ENCODE data around the gene BRINP2.

Gene BRINP2

DNA sequence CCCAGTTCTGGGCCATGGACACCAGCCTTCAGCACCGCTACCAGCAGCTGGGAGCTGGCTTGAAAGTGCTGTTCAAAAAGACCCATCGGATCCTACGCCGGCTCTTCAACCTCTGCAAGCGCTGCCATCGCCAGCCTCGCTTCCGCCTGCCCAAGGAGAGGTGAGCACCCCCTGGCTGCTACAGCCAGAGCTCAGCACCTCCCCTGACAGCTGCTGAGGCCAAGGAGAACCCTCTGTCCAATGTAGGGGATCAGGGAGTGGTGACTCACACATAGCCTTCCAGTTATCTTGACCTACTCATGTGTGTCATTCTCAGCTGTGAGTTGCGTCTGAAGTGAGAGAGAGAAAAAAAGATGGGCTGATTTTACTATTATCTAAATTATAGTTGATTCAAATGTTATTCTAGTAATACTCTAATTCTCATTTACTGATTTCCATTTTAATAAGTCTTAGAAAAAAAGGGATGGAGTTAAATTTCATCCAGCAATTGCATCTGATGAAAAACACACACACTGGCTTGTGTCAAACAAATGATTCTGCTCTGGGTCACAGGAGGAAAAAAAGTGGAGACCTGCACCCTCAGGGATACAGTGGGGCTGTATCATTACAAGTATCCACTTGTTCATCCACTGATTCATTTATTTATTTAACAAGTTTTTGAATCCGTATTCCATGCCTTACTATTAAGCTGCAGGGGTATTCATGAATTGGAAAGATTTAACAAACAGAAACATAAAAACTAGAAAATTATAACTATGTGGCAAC lies 108.0 kb downstream of the BRINP2 start:
- DNase-seq: peak in 1 of 2 experiments; percentile 25

DNA sequence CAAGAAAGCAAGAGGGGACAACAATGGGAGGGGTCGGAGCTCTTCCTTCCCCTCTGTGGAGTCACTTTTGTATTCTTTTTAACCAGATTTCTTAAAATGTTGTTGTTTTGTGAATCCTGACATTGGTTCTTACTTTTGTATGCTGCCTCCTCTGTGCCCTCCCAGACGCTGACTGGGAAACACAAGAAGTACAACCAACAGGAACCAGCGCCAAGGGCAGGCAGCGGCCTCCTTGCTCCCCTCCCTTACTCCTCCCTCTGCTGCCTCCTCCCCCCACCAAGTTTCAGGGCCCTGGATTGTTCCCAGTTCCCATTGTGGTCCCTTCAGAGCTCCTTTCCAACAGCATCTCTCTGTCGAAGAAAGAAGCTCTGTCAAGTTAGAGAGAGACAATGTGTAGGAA lies 111.1 kb downstream of the BRINP2 start:
- no peak for DNase-seq

DNA sequence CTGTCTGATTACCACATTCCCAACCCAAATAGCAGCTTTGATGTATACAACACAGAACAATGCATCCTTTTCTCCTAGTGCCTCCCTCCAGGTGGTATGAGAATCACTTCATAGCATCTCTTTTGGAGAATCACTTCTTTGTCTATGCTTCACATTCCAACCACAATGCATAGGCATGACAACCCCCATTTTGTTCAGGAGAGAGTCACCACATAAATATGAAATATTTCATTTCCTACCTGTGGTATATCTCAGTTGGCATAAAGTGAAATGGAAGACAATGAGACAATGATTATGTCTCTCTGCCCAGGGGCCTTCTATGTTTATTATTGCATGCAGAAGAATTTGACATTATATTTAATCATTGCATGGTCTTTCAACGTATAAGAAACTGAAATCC lies 112.2 kb downstream of the BRINP2 start:
- DNase-seq: no peak

DNA sequence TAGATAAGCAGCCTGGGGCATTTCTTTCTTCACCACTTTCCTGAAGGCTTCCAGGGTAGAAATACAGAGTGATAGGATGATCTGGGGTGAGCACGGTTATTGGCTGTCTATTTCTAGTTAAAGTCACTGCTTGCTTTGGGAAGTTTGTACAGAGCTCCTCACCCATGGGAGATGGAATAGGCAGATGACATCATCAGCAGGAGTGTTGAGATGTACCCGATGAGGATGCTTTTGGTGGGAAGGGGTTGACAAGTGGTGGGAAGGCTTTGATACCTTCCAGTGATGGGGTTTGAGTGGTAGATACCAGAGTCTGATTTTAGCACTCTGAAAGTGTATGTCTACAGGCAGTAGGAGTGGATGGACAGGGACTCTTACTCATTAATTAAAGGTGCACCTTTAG lies 112.6 kb downstream of the BRINP2 start:
- no peak for DNase-seq

DNA sequence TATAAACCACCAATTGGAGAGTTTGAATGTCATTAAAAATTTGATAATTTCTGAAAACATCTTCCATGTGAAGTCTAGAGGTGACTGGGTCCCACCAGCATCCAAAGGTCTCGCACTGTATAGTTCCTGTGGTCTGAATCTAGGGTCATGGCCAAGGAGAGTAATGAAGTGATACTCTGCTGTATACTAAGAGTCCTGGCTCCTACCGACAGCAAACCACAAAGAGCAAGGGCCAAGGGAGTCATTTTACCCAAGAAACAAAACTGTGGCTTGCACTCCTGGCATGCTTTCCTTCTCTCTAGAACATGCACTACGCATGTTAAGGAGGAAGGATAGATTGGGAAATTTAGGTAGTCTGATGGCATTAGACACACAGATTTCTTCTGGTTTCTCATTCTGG lies 115.6 kb downstream of the BRINP2 start:
- no peak for DNase-seq

DNA sequence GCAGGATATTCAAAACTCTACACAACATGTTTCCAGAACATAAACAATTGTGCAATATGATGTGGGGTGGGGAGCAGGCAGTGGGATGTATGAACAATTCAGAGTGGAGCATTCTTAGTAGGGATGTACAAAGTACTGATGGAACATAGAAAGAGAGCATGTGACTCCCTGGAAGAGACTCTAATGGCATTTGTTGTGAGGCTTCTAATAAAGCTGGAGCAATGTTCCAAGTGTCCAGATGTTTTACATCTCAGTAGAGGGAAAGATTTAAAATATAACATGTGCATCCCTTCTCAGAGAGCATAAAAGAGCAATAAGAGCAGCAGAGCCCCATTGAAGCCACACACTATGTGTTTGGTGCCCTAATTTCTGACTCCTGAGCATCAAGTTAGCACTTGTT lies 116.5 kb downstream of the BRINP2 start:
- no peak for DNase-seq

DNA sequence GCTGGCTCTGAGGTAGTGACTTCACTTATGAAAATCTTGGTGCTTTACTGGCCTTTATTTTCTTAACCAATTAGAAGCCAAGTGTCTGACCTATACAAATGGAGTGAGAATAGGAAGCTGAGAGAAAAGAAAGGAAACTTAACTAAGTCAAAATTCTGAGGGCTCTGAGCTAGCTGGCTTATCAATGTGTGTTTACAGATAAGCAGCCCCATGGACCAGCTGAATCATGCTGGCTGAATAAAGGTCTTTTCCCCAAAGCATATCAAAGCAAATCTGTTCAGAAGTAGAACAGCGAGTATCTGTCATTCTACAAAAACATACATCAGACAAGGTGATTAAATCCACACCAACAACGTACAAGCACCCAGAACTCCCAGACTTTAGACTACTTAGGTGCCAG lies 117.2 kb downstream of the BRINP2 start:
- DNase-seq: no peak

DNA sequence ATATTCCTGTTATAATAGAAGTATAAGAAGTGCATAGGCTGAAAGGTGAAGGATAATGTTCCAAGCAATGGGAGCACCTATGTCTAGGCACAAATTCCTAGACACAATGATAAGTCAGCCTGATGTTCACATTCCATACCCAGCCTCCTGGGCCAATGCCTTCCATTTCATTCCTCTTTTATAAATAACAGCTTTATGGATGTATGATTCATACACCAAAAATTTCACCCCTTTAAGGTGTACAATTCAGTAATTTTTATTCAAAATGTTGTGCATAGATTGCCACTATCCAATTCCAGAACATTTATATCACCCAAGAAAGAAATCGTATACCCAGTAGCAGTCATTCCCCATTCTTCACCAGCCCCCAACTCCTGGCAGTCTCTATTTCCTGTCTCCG lies 118.8 kb downstream of the BRINP2 start:
- DNase-seq: no peak

DNA sequence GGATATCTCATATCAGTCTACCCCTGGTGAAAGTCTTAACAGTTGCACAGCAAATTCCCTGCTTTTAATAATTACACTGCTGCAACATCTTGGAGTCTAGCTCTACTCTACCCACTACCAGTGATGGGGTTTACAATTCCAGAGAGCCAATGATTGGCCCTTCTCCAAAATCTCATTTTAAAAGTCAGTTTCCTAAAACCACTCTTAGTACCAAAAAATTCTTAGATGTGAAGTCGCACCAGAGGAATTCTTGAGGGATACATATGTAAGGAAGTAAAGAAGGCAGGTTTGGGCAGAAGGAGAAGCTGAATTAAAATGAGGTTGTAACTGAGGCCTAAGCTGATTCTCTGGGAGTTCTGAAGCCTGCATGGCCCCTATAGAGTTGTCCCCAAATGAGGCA lies 129.7 kb downstream of the BRINP2 start:
- DNase-seq: no peak

DNA sequence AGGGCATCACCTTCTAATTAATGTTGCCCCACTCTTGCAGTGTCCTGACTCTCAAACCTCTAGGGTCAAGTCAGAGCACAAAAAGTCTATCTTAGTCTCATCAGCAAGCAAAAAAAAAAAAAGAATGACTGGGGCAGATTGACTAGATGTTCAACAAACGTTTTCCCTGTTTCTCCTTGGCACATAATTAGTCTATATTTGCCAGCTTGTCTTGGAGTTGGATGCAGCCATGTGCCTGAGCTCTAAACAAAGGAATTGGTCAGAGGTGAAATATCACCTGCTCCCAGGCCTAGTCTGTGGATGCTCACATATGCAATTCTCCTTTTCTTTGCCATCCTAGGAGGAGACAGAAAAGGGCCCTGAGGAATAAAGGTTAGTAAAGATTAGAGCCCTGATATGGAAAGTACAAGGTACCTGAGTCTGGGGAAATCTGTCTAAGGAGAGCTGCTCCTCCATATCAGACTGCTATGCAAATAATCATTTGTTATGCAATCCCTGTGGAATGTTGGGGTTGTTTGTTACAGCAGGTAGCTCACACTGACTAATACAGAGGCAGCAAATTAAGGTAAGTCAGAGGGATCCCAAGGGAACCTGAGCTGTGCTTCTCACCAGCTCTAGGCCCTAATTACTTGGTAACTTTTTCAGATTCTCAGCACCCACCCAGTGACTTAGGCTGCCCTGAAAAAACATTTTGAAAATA lies 130.8 kb downstream of the BRINP2 start:
- no peak for DNase-seq

DNA sequence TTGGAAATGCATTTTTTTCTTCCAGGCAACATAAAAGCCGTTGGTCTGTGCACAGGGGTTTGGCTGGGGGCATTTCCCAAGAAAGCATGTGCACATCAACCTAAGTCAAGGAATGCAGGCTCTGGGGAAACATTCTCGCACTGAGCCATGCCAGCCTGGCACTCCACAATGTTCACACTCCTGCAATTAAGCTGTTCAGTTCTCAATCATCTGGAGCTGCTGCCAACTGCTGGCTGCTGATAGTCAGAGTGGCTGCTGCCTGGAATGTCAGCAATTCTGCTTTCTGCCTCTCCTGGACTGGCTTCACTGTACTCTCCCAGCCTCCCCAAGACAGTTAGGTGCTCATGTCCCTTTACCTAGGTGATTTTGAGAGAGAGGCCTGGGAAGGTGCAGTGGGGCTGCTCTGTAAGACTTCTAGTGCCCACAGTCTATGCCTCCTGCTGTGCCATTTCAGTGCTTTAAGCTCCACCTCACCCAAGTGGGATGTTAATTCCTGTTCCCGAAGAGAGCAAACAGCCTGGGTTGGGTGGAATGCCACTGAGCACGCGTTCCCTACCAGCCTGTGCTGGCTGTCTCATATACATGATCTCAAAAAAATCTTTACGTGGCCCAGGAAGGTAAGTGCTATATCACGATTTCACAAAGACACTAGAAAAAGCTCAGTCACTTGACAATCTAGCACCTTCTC lies 131.7 kb downstream of the BRINP2 start:
- no peak for DNase-seq

DNA sequence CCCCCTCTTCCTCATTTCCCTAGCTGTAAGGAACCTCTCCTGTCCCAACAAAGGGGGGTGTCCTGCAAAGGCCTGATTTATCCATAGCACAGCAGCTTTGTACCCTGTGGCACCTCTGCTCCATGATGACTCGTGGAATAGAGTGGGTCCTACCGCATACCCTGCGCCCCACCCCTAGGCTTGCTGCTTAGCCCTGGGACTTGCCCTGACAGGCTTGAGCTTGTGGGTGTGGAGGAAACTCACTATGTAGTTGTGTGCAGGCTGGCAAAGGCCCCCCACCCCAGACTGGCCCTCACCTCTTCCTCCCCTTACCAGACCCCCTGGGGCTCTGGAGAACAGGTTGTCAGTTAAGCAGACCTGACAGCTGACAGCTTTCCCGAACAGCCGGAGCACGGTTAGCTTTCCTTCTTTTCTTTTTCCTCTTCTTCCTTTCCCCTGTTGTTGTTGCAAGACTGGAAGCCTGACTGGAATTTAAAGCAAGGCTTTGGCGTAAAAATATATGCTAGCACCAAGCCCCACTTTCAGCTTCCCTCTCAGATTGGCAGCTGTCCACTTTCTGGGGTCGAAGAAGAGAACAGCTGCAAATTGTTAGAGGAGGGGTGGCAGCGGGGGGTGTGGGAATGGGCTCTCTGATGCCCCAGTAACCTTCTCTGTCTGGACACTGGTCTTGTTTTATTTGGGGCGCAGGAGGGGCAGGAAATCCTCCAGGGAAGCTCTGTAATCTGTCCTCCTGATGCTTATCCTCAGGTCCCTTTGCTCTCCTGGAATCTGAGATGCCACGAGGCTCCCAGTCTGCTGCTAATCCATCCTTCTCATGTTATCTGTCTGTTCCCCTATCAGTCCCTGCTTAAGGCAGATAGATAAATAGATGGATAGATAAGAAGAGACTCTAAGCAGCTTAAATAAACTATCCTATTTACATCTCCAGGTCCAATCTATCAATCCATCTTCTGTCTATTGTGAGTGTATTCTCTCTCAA lies 134.6 kb downstream of the BRINP2 start:
- no peak for DNase-seq

DNA sequence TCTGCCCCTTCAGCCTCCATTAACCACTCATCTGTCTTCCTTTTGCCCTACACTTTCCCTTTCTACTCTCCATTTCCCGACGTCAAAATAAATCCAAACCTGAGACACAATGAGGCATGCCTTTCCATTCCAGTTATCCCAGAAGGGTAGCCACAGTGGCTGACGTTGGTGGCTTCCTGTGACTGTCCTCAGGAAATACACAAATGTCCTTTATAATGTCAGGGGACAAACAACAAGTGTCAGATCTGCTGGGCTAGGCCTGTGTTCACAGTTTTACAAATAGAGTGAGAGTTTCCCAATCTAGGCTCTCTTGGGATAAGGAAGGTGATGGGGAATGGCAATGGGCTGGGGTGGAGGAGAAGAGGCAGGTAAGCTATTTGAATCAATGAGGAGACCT lies 135.3 kb downstream of the BRINP2 start:
- DNase-seq: no peak

DNA sequence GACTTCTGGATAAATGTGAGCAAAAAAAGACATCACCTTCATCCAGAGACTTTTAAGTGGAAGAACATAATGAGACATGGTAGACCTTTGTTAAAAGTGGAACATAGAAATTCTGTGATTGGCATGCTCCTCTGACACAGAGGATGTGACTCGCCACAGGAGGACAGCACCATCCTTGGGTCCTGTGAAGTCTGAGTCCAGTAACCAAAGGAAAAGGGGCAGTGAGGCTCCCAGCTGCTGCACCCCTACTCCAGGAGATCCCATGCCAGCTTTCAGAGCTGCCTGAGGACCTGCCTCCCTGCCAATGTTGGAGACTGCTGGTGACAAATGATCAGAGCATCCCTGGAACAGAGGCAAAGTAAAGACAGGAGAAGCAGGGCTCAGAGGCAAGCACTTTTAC lies 136.2 kb downstream of the BRINP2 start:
- DNase-seq: no peak

DNA sequence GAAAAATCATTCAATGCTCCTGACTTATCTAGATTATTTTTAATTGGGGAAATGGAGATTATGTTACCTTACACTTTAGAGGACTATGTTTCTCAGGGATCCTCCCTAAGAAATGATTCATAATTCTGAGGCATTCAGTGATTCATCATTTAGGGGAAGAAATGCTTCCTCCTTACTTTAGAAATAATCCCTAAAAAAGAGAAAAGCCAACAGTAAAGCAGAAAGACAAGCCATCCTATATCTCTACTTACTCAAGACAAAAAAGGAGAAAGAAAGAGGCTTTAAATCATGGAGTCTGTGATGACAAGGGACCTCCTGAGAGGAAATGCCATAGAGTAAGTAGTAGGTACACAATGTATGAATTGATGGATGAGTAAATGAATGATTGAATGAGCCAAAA lies 137.0 kb downstream of the BRINP2 start:
- DNase-seq: no peak

DNA sequence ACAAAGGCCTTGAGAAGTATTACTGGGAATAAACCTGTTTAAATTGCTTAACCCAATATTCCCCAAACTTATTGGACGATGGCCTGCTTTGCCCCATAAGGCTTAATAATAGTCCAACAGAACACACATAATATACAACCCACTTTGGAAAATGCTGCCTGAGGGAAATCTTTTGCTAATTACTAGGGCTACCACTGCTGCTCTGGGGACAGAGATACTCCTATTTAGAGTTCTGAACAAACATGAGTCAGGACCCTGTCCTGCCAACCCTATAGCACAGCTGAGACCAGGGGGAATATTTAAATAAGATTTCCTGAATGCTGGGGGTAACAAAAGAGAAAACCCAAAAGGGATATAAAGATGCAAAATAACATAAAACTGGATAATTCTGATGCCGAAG lies 139.1 kb downstream of the BRINP2 start:
- no peak for DNase-seq

DNA sequence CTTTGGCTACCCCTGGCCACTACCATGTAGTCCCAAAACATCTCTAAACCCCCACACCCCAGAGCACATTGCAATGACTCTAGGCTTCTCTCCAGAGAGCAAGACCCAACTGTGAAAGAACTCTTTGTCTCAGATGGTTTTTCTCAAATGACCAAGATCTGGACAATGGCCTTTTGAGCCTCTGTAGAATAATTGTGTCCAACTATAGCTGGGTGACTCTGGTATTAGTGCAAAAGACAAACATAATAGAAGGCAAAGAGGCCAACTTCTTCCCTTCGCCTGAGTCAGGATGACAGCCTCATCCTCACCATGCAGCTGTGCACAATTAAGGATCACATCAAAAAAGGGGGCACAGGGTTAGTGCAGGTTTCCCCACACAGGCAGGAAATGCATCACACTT lies 139.6 kb downstream of the BRINP2 start:
- DNase-seq: peak; percentile 42 to 44

DNA sequence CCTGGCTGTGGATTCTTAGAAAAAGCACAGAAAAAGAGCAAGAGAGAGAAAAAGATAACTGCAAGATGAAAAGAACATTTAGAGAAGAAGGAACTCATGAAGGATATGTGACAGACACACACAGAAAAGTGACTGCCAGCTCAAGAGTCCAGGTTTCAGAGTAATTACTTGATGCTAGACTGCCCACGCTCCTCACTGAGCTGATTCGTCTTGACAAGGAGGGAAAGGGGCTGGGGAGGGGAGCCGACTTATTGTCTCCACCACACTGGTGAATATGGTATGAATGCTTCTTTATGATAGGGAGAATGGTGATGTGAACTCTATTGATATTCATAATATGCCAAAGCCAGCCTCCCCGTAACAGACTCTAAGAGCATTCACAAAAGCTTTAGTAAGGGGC lies 140.4 kb downstream of the BRINP2 start:
- peak; percentile 31 to 45 for DNase-seq

DNA sequence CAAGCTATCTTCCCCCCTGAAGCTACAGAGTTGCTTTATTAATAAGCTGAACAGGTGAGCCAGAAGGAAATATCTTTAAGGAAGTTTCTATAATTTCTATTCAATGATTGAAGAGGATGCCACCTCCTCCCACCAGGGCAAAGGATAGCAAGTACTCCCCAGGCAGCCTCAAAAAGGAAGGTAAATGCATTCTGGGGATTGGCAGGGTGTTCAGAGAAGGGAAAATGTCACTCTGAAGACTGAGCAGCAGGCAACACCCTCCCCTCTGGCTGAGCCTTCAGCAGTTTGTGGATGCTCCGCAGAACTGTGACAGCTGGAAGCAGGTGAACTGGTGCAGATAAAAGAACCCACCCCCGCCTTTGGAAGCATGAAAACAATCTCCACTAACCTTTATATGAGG lies 140.8 kb downstream of the BRINP2 start:
- DNase-seq: peak; percentile 27 to 70

DNA sequence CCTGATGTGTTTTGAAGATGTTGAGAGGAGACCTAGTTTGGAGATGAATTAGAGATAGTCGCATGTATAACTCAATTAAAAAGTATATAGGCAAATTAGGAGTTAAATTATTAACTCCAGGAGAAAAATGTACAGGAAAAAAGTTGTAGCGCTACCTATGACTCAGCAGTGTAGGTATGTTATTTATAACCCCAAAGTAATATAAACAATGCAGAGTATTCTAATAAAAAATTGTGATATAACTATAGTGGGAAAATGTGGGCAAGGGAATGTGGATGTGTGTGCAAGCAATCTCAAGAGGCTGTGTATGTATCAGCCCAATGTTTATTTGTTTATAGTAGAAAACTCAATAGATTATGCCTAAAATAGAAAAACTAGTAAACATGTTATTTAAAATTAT lies 144.5 kb downstream of the BRINP2 start:
- DNase-seq: peak in 1 of 2 experiments; percentile 58

DNA sequence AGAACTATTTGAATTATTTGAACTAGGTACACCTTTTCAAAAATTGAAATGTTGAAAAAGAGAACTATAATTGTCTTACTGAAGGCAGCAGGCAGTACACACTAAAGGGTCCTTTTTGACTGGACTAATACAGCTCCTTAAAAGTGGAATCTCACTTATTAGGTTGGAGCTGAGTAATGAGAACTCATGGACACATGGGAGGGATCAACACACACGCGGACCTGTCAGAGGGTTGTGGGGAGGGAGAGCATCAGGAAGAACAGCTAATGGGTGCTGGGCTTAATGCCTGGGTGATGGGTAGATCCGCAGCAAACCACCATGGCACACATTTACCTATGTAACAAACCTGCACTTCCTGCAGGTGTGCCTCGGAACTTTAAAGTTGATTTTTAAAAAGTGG lies 145.0 kb downstream of the BRINP2 start:
- peak; percentile 30 to 60 for DNase-seq

DNA sequence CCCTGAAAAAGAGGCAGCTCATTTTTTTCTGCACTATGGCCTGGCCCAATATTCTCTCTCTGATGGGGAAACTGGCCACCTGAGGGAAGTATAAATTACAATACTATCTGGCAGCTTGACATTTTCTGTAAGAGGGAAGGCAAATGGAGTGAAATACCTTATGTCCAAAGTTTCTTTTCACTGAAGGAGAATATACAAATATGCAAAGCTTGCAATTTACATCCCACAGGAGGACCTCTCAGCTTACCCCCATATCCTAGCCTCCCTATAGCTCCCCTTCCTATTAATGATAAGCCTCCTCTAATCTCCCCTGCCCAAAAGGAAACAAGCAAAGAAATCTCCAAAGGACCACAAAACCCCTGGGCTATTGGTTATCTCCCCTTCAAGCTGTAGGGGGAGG lies 150.7 kb downstream of the BRINP2 start:
- DNase-seq: peak in 1 of 2 experiments; percentile 57

DNA sequence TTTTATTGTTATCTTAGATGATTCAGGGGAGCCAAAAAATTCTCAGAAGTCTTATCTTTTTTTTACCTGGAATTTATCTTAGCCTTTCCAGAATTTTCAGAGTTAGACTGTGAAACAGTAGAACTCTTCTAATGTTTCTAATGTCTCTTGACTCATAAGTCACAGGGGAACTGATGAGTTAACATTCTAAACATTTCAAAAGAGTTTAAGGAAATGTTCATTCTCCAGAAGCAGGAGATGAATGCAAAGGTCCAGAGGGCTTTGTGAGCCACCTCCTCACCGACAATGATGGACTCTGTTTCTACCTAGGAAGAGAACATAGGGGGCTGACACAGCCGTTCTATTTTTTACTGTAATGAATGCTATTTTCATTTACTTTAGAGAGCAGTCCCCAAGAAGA lies 157.5 kb downstream of the BRINP2 start:
- no peak for DNase-seq

All from NCI-H526 (cell line).